Activated CD4-positive, alpha-beta T cell treated with anti-CD3 and anti-CD28 coated beads, Interleukin-2, amount 50 U/mL, for 48 hours (primary cell): ENCODE measurements around the gene LLGL2.
"Not testable (repeated sequence)": the region's sequence is repeated elsewhere in the genome, so short reads cannot be mapped to it uniquely, and the experiment has no call there.

Experiments
- DNase-seq, 2 experiments: peaks; one replicate each; pipeline ENCODE4 v3.0.0-alpha.2; 2020

The LLGL2 gene

DNA sequence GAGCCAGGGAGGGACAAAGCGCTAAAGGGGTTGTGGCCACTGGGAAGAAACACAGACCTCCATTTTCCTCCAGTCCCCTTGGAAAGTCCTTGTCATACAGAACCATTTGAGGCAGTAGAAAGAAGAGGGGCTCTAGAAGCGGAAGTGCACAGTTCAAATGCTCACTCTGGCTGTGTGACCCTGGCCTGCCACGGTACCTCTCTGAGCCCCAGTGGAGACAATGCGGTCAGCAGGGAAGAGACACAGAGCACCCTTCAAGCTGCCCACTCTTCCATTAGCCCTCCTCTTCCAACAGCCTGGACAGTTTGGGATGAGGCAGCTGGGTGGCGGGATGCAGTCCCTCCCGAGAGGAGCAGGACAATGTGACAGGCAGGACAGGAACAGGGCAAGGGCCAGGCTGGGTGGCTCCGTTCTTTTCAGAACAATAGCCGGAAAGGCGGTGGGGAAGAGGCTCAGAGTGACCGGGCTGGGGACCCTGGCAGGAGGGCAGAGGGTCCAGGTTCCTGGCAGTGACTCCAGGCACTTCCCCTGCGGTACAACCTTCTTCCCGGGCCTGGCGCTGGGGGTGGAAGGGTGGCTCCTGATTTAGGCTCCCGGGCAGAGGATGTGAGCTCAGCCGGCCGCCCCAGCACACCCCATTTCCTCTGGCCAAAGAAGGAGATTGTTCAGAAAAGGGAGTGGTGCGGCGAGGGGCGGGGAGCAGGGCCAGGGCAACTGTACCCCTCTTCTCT lies 15.8 kb upstream of the LLGL2 start:
- no peak for DNase-seq

GRCh38 chr17:75511270-75511609 lies 14.3 kb upstream of the LLGL2 start:
- DNase-seq: no peak

DNA sequence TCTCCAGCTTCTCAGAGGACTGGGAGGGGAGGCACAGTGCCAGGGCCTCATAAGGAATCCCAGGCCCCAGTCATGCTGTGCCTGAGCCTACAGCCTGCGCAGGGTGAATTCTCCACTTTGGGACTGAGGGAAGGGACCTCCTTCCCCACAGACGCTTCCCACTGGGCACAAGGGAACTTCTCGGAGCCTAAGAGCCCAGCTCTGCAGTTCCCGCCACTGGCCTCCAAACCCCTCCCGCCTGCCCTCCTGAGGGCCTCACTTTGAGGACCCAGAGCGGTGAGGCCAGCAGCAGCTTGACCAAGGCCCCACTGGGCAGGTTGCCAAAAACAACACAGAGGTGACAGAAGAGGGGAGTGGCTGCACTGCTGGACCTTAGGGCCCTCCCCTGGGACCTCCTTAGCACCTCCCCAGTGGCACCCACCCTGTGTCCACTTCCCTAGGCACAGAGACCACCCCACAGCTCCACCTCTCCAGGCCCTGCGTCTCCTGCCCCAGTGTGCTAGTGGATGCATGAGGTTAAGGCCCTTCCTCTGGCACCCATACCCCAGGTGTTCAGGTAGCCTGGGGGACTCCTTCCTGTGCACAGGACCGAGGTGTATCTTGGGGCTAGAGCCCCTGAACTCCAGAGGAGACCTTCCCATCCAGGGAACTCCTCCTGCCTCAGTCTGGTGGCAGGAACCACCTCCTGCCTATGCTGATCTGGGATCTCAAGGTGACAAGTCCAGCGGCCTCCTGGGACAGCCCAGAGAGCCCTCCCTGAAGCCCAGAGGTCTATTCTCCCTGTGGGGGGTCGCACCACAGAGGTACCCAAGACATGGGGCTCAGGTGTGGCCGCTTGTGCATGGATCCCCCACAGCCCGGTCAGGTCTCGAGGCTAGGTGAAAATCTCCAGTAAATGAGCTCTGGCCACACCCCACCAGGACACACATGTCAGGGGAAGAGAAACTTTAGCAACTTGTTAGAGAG lies 13.6 kb upstream of the LLGL2 start:
- DNase-seq: no peak

DNA sequence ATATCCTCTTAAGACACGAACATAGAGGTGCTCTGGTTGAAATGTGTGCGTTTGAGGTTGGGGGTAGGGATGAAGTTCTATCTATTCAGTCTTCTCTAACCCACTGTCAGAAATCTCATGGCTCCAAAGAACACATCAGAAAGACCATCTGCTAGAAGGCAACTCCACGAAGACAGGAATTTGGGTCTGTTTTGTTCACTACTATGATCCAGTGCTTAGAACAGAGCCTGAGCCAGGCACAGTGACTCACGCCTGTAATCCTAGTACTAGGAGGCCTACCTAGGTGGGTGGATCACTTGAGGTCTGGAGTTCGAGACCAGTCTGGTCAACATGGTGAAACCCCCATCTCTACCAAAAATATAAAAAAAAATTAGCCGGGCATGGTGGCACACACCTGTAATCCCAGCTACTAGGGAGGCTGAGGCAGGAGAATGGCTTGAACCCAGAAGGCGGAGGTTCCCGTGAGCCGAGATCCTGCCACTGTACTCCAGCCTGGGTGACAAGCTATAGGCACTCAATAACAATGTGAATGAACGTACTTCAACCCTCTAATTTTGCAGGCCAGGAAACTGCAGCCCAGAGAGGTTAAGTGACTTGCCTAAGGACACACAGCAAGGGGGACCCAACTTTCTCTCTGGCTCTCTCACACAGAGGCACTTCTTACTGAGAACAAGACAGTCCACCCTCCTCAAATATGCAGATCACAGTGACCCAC lies 12.4 kb upstream of the LLGL2 start:
- DNase-seq: no peak

DNA sequence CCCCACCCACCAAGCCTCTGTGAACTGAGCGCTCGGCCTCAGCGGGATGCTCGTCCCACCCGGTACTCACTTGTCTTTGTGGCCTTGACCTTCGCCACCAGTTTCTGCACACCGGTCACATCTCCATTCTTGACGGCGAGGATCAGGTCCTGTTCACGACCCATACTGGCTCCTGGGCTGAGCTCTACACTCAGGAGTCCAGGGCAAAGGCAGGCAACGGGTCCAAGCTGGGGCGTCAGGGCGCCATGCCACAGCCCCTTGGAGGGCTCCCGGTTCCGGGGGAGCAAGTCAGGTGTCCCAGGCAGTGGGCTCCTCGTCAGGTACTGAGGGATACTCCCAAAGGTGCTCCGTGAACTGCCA lies 11.9 kb upstream of the LLGL2 start:
- DNase-seq: no peak

DNA sequence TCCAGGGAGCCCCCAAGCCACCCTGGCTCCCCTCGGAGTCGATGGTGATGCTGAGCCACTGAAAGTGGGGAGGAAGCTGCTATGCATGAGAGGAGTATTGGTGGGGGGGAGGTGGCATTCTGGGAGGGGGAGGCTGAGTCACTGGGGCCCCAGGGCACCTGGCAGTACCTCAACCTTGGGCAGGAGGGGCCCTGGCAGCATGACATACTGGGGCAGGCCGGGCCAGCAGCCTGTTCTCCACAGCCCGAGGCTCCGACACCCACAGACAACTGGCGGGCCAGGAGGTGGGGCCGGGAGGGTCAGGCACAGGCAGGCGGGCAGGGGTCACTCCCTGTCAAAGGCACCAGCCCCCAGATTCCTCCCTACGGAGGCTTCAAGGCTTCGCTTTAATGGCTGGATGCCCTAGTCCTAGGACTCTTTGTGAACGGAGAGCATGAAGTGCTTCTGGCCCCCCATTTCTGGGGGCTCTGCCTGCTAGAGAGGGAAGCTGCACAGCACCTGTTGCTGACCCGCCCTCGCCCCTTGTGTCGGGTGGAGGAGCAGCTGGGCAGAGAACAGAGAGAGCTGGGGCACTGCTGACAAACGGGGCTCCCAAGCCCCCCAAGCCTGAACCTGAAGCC lies 11.1 kb upstream of the LLGL2 start:
- DNase-seq: no peak

DNA sequence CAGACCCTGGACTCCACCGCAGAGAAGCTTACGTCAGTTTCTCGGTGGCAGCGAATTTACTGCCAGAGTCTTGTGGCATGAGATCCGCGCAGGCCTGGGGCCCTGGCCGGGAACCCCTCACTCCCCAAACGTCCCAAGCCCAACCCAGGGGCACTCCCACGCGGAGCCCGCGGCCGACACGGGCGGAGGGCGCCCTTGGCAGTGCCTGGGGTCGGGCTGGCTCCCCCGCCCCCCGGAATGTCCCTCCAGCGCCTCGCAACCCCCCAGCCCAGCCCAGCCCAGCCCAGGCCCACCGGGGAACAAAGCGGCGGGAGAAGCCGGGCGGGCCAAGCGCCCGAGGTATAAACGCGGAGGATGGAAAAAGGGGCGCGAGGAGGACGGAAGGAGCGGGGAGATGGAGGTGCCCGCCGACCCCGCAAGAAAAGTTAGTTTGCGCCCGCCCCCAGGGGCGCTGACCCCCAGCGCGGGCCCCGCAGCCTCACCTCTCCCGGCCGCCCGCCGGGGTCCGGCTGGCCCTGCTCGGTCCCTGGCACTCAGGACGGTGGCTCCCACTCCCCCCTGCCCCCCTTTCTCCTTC lies 10.5 kb upstream of the LLGL2 start:
- DNase-seq: peak in 1 of 2 experiments; percentile 16

- peak; percentile 92 to 93 for DNase-seq
Measured at GRCh38 chr17:75515496-75516254, 9.8 kb upstream of the LLGL2 start, which contains the start of gene CASKIN2. Gene CASKIN2 (minus strand): TSS chr17:75515537. CDS start chr17:75513804, 1,733 bp downstream.

DNA sequence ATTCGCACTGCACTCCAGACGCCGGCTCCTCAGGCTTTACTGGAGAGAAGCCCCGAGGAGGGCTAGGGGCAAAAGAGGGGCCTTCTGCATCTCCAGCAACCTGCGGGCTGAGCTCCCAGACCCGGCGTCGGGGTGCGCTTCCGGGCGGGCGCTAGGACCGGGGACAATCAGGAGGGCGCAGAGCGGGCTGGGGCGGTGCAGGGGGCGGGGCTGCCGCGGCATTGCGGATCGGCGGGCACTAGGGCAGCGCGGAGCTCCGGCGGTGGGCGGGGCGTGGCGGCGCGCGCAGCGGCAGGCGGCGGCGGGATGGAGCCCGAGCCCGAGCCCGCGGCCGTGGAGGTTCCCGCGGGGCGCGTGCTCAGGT lies 9.3 kb upstream of the LLGL2 start, which contains the start of gene TSEN54:
TSEN54 (plus strand) TSS at position 274 of the 364 bp plus-strand sequence; CDS start at position 307, 33 bp downstream.
- peak; percentile 96 to 97 for DNase-seq

DNA sequence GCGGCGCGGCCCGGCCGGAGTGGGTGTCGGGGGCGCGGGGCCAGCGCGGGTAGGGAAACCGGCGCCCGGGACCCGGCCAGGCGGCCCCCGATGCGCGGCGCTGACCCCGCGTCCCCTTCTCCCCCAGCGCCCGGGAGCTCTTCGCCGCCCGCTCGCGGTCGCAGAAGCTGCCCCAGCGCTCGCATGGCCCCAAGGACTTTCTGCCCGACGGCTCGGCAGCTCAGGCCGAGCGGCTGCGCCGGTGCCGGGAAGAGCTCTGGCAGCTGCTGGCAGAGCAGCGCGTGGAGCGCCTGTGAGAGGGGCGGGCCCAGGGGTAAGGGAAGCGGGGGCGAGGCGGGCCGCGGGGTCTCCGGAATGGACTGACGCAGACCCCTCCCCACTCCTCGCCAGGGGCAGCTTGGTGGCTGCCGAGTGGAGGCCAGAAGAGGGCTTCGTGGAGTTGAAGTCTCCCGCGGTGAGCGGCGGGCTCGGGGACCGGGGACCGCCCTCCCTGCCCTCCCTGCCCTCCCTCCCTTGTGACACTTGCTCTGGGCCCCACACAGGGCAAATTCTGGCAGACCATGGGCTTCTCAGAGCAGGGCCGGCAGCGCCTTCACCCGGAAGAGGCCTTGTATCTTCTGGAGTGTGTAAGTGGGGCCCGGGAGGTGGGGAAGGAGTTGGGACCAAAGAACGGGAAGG lies 8.7 kb upstream of the LLGL2 start:
- DNase-seq: peak; percentile 44

GRCh38 chr17:75517297-75517865 lies 8.1 kb upstream of the LLGL2 start:
- peak; percentile 52 to 58 for DNase-seq

DNA sequence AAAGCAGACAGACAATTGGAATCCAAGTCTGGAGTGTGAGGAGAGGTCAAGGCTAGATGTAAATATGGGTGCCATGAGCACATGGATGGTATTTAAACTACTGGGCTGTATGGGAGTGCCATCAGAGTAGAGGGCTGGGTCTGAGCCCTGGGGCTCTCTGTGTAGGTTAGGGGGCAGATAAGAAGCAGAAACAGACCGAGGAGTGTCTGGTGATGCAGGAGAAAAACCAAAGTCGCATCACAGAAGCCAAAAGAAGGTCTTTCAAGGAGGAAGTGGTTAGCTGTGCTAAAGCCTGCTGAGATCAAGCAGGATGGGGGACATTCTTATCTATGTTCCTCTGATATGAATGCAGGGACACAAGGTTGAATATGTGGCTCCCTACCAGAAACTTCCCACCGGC lies 7.3 kb upstream of the LLGL2 start:
- no peak for DNase-seq

- no peak for DNase-seq
Measured at GRCh38 chr17:75518983-75519537, 6.4 kb upstream of the LLGL2 start.

GRCh38 chr17:75520413-75520812 lies 5.1 kb upstream of the LLGL2 start:
- DNase-seq: not testable (repeated sequence)

GRCh38 chr17:75521290-75521689 lies 4.2 kb upstream of the LLGL2 start:
- DNase-seq: no peak

GRCh38 chr17:75521951-75522727 lies 3.4 kb upstream of the LLGL2 start:
- DNase-seq: no peak

GRCh38 chr17:75523647-75524046 lies 1.9 kb upstream of the LLGL2 start:
- DNase-seq: no peak

DNA sequence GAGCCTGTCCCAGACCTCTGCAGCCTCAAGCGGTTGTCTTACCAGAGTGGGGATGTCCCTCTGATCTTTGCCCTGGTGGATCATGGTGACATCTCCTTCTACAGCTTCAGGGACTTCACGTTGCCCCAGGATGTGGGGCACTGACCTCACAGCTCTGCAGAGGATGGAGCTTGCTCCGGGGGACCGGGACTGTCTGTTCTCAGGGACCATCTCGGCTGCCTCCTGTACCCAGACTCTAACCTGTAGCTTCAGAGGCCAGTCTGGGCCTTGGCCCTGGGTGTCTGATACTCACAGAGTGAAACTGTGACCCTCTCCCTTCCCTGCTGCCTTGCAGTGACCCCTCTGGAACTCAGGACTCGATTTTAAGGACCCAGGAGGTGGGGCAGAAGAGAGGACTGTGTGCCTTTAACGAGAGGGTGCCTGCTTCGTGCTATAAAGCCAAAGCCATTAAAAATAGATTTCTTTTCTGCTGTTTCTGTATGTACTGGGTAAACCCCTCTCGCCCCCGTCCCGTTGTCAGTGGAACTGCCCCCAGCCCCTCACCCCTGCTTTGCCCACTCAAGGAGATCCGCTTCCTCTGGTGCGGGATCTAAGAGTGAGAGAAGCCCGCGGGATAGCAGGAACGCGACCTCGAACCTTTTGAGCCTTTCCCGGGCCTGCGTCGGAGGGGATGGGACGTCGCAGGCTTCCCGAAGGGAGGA lies 1.1 kb upstream of the LLGL2 start:
- no peak for DNase-seq
